Fibroblast of villous mesenchyme (primary cell): ENCODE measurements around the gene MAGI2. TPM values are rescaled to one million over a fixed set of nuclear protein-coding genes. Genes with fewer than 3 reads are reported as not detected.
A peak's percentile ranks its signal among the peaks of the same experiment; 100 is the strongest.

Experiments used
- DNase-seq: peaks from one replicate; pipeline ENCODE4 v3.0.0-alpha.2; 2010; ENCODE audit warnings: low read depth
- H3K4me3 ChIP-seq: 2 replicates; pipeline ENCODE4 v1.5.1; 2011; ENCODE audit warnings: low read depth, mild to moderate bottlenecking, low read length
- CTCF ChIP-seq: IDR thresholded peaks from 2 replicates; pipeline ENCODE4 v1.5.1; 2012; ENCODE audit warnings: low read depth, mild to moderate bottlenecking, low read length; ENCODE audit not compliant: insufficient read depth
- total RNA-seq: library from RNA; depleted of rRNA; stranded (reverse); fragments of >200 nt; gene quantifications from 2 replicates; pipeline ENCODE4 v1.2.3, GENCODE V29; 2012

MAGI2 gene
- total RNA-seq, 1 donor, result 24.6 TPM

GRCh38 chr7:78223598-78223997 is 1229.9 kb downstream of the MAGI2 start:
- H3K4me3 ChIP-seq, result no peak overlapping the region
- no peak for TF ChIP-seq CTCF
- no peak for DNase-seq

- H3K4me3 ChIP-seq, result no peak overlapping the region
- TF ChIP-seq CTCF, result no peak
- DNase-seq, result peak; percentile 66
Measured at GRCh38 chr7:78222001-78222751, 1231.3 kb downstream of the MAGI2 start.

- DNase-seq, result no peak
- no peak for TF ChIP-seq CTCF
- no peak overlapping the region for H3K4me3 ChIP-seq
Measured at GRCh38 chr7:78220754-78221153, 1232.7 kb downstream of the MAGI2 start.

GRCh38 chr7:78218876-78219275 is 1234.6 kb downstream of the MAGI2 start:
- H3K4me3 ChIP-seq, result no peak overlapping the region
- DNase-seq, result no peak
- TF ChIP-seq CTCF, result no peak

- no peak overlapping the region for H3K4me3 ChIP-seq
- TF ChIP-seq CTCF, result no peak
- DNase-seq, result no peak
Measured at GRCh38 chr7:78218051-78218450, 1235.4 kb downstream of the MAGI2 start.

- no peak overlapping the region for H3K4me3 ChIP-seq
- no peak for TF ChIP-seq CTCF
- no peak for DNase-seq
Measured at GRCh38 chr7:78215199-78215598, 1238.3 kb downstream of the MAGI2 start.

- no peak for TF ChIP-seq CTCF
Measured at GRCh38 chr7:78213402-78213801, 1240.1 kb downstream of the MAGI2 start.

More at GRCh38 chr7:78213402-78213801, 1240.1 kb downstream of the MAGI2 start:
- DNase-seq, result no peak
- H3K4me3 ChIP-seq, result no peak overlapping the region
